OCI-LY3 (cell line): Measurements from ENCODE around the gene TEX29.

Experiments used
- H2AFZ ChIP-seq: fragments of 200-600, 300-600 bp; shearing (Covaris generic); 2 replicates; pipeline ENCODE4 v1.6.0; 2014; ENCODE audit warnings: antibody characterized with exemption, low read depth, low read length
- H3K27ac ChIP-seq: fragments of 200-600, 300-600 bp; sonication (generic); 2 replicates; pipeline ENCODE4 v1.5.1; 2014; ENCODE audit warnings: mild to moderate bottlenecking, low read length, moderate library complexity, mixed read lengths
- H3K27me3 ChIP-seq: fragments of 200-600, 300-600 bp; sonication (generic); 2 replicates; pipeline ENCODE4 v1.6.1; 2014; ENCODE audit warnings: low read depth, low read length, mixed read lengths
- H3K36me3 ChIP-seq: fragments of 200-600, 300-600 bp; sonication (generic); replicated peaks from 2 replicates; pipeline ENCODE3; 2014; ENCODE audit warnings: low read depth, low read length, mixed read lengths
- H3K4me1 ChIP-seq: fragments of 300-600, 200-600 bp; sonication (generic); 2 replicates; pipeline ENCODE4 v1.6.1; 2014; ENCODE audit warnings: low read length, mixed read lengths
- H3K4me2 ChIP-seq: fragments of 200-600, 300-600 bp; sonication (generic); 2 replicates; pipeline ENCODE4 v1.6.1; 2014; ENCODE audit warnings: low read length, mixed read lengths
- H3K4me3 ChIP-seq: fragments of 300-600, 200-600 bp; sonication (generic); 2 replicates; pipeline ENCODE4 v1.5.1; 2014; ENCODE audit warnings: antibody characterized with exemption, mild to moderate bottlenecking, low read length, moderate library complexity
- H3K79me2 ChIP-seq: fragments of 300-600, 200-600 bp; shearing (Covaris generic); 2 replicates; pipeline ENCODE4 v1.6.1; 2014; ENCODE audit warnings: mild to moderate bottlenecking, low read length, mixed read lengths
- H3K9ac ChIP-seq: fragments of 300-600, 200-600 bp; shearing (Covaris generic); 2 replicates; pipeline ENCODE4 v1.6.0; 2014; ENCODE audit warnings: mild to moderate bottlenecking, low read length, moderate library complexity
- H3K9me3 ChIP-seq: fragments of 200-600, 300-600 bp; shearing (Covaris generic); 2 replicates; pipeline ENCODE4 v1.6.1; 2014; ENCODE audit warnings: low read length, mixed read lengths; ENCODE audit not compliant: insufficient read depth
- H4K20me1 ChIP-seq: fragments of 200-600, 300-600 bp; sonication (generic); 2 replicates; pipeline ENCODE4 v1.6.1; 2016; ENCODE audit warnings: low read length, mixed read lengths; ENCODE audit not compliant: insufficient read depth
- CTCF ChIP-seq: fragments of 200-600, 300-600 bp; sonication (generic); IDR thresholded peaks from 2 replicates; pipeline ENCODE4 v1.5.1; 2014; ENCODE audit warnings: antibody characterized with exemption, low read length, low read depth
- EZH2phosphoT487 ChIP-seq: fragments of 200-600 bp; shearing (Covaris generic); IDR thresholded peaks from 2 replicates; pipeline ENCODE4 v1.6.1; 2018; ENCODE audit warnings: antibody characterized with exemption, mixed run types, low read depth

The TEX29 gene

GRCh38 chr13:111363121-111363520, 42.7 kb downstream of the TEX29 start:
- no peaks in the 10 kb centered on the region for H4K20me1 ChIP-seq
- H3K4me1 ChIP-seq: 0 out of 2 replicates have a peak, but pooled peaks cover 4% of the 10 kb centered on the region
- no peak overlapping the region for H3K27ac ChIP-seq
- no peak overlapping the region for H2AFZ ChIP-seq
- no peak overlapping the region for H3K4me2 ChIP-seq
- H3K79me2 ChIP-seq: no peaks in the 10 kb centered on the region
- no peak overlapping the region for H3K9ac ChIP-seq
- H3K9me3 ChIP-seq: no peaks in the 10 kb centered on the region
- TF ChIP-seq CTCF (no peak), EZH2phosphoT487 (no peak)
- no peak overlapping the region for H3K4me3 ChIP-seq
- peaks cover 22% of the 10 kb centered on the region for H3K27me3 ChIP-seq
- no peaks in the 10 kb centered on the region for H3K36me3 ChIP-seq

GRCh38 chr13:111363591-111363990, 43.1 kb downstream of the TEX29 start:
- no peak for TF ChIP-seq CTCF
- TF ChIP-seq EZH2phosphoT487: no peak
- Histone ChIP-seq H3K27me3 (peaks cover 26% of the 10 kb centered on the region), H3K4me1 (0 out of 2 replicates have a peak, but pooled peaks cover 4% of the 10 kb centered on the region)

GRCh38 chr13:111365149-111366005, 44.9 kb downstream of the TEX29 start:
- H3K4me1 ChIP-seq: 0 out of 2 replicates have a peak, but pooled peaks cover 4% of the 10 kb centered on the region
- H3K4me2 ChIP-seq: no peak overlapping the region
- no peaks in the 10 kb centered on the region for H3K9me3 ChIP-seq
- peaks cover 26% of the 10 kb centered on the region for H3K27me3 ChIP-seq
- no peak overlapping the region for H3K9ac ChIP-seq
- H3K36me3 ChIP-seq: no peaks in the 10 kb centered on the region
- no peaks in the 10 kb centered on the region for H4K20me1 ChIP-seq
- H2AFZ ChIP-seq: no peak overlapping the region
- no peak overlapping the region for H3K27ac ChIP-seq
- H3K79me2 ChIP-seq: no peaks in the 10 kb centered on the region
- TF ChIP-seq CTCF (no peak), EZH2phosphoT487 (no peak)
- no peak overlapping the region for H3K4me3 ChIP-seq

More at GRCh38 chr13:111363591-111363990, 43.1 kb downstream of the TEX29 start:
- no peaks in the 10 kb centered on the region for H3K79me2 ChIP-seq
- H3K4me3 ChIP-seq: no peak overlapping the region
- H3K9me3 ChIP-seq: no peaks in the 10 kb centered on the region
- H3K9ac ChIP-seq: no peak overlapping the region
- no peak overlapping the region for H3K4me2 ChIP-seq
- no peaks in the 10 kb centered on the region for H4K20me1 ChIP-seq
- no peak overlapping the region for H2AFZ ChIP-seq
- no peaks in the 10 kb centered on the region for H3K36me3 ChIP-seq
- no peak overlapping the region for H3K27ac ChIP-seq

- Histone ChIP-seq H2AFZ (no peak overlapping the region), H3K79me2 (no peaks in the 10 kb centered on the region), H3K4me2 (no peak overlapping the region)
These were observed 46.9 kb downstream of the TEX29 start for GRCh38 chr13:111367340-111367739.

More at GRCh38 chr13:111367340-111367739, 46.9 kb downstream of the TEX29 start:
- Histone ChIP-seq H3K27ac (no peak overlapping the region), H3K4me3 (no peak overlapping the region), H3K4me1 (0 out of 2 replicates have a peak, but pooled peaks cover 2% of the 10 kb centered on the region), H3K9me3 (no peaks in the 10 kb centered on the region), H4K20me1 (no peaks in the 10 kb centered on the region), H3K27me3 (peaks cover 22% of the 10 kb centered on the region), H3K9ac (no peak overlapping the region), H3K36me3 (no peaks in the 10 kb centered on the region)
- TF ChIP-seq CTCF (no peak), EZH2phosphoT487 (no peak)
